NOMO-1 treated with DMSO at 0.1 percent for 48 hours (cell line): ENCODE measurements around the gene KDM5B.
"Not testable (repeated sequence)": the region's sequence is repeated elsewhere in the genome, so short reads cannot be mapped to it uniquely, and the experiment has no call there.

Experiments used
- DNase-seq: peaks from one replicate; lab custom pipeline; 2025; ENCODE audit not compliant: unreplicated experiment; lab: John Stamatoyannopoulos, UW

KDM5B gene

GRCh38 chr1:202714202-202714601, 94.0 kb downstream of the KDM5B start:
- not testable (repeated sequence) for DNase-seq

- no peak for DNase-seq
These were observed 95.1 kb downstream of the KDM5B start for GRCh38 chr1:202713110-202713509.

GRCh38 chr1:202711949-202712635, 96.1 kb downstream of the KDM5B start:
- DNase-seq, result no peak

GRCh38 chr1:202710070-202711045, 97.9 kb downstream of the KDM5B start, which contains the start of gene SYT2:
Gene SYT2, minus strand, starts transcription at chr1:202710454. Its CDS starts 104,682 bp downstream, at chr1:202605772.
- no peak for DNase-seq

- DNase-seq, result no peak
These were observed 98.8 kb downstream of the KDM5B start for GRCh38 chr1:202709276-202710041.

GRCh38 chr1:202708456-202709275, 99.6 kb downstream of the KDM5B start:
- DNase-seq, result no peak

GRCh38 chr1:202706851-202707250, 101.4 kb downstream of the KDM5B start:
- no peak for DNase-seq

GRCh38 chr1:202704601-202705000, 103.6 kb downstream of the KDM5B start:
- no peak for DNase-seq

GRCh38 chr1:202703191-202703590, 105.0 kb downstream of the KDM5B start:
- no peak for DNase-seq

GRCh38 chr1:202702088-202702487, 106.1 kb downstream of the KDM5B start:
- no peak for DNase-seq

GRCh38 chr1:202701200-202701599, 107.0 kb downstream of the KDM5B start:
- peak; percentile 8 for DNase-seq

- DNase-seq, result no peak
These were observed 108.2 kb downstream of the KDM5B start for GRCh38 chr1:202700061-202700460.

GRCh38 chr1:202698276-202698675, 109.9 kb downstream of the KDM5B start:
- DNase-seq, result no peak

GRCh38 chr1:202697038-202697437, 111.2 kb downstream of the KDM5B start:
- no peak for DNase-seq

- no peak for DNase-seq
These were observed 113.9 kb downstream of the KDM5B start for GRCh38 chr1:202694314-202694713.

- peak; percentile 47 for DNase-seq
These were observed 115.2 kb downstream of the KDM5B start for GRCh38 chr1:202692959-202693555.

GRCh38 chr1:202691816-202692215, 116.4 kb downstream of the KDM5B start:
- no peak for DNase-seq

- no peak for DNase-seq
These were observed 118.5 kb downstream of the KDM5B start for GRCh38 chr1:202689493-202690342.

GRCh38 chr1:202689082-202689481, 119.1 kb downstream of the KDM5B start:
- no peak for DNase-seq
